ENCODE measurements around the gene THSD8.

THSD8 gene

GRCh38 chr19:12801466-12802266 lies at the start of gene THSD8, which contains the start of gene PRDX2:
Gene THSD8 (plus strand): TSS chr19:12802069. CDS start chr19:12802072, 3 bp downstream.
Gene PRDX2 (minus strand): TSS chr19:12801800. CDS start chr19:12801261, 539 bp downstream.
- peak; percentile 23 to 85 for DNase-seq

GRCh38 chr19:12754465-12755196 lies 47.2 kb upstream of the THSD8 start:
- no peak for DNase-seq

- DNase-seq: no peak
Measured at GRCh38 chr19:12756150-12756883, 45.6 kb upstream of the THSD8 start.

- peak in 1 of 2 experiments; percentile 60 for DNase-seq
Measured at GRCh38 chr19:12757544-12758274, 44.2 kb upstream of the THSD8 start.

GRCh38 chr19:12759686-12760085 lies 42.2 kb upstream of the THSD8 start:
- no peak for DNase-seq

DNA sequence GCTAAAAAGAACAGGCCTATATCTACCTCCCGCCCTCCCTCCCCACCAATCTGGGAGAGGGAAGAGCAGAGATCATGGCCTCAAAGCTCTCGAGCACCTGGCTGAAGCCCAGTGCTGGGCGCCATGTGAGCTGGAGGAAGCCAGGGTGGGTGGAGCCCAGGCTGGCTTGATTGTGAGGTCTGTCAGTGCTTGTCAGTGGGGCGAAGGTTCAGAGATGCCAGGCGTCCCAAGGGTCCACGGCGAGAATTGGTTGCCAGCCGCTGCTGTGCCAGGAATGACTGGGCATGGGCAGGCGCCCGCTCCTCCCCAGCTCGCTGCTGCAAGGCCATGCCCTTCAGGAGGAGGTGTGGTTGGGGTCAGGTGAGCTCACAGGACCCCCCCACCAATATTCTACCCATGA lies 38.8 kb upstream of the THSD8 start:
- no peak for DNase-seq

DNA sequence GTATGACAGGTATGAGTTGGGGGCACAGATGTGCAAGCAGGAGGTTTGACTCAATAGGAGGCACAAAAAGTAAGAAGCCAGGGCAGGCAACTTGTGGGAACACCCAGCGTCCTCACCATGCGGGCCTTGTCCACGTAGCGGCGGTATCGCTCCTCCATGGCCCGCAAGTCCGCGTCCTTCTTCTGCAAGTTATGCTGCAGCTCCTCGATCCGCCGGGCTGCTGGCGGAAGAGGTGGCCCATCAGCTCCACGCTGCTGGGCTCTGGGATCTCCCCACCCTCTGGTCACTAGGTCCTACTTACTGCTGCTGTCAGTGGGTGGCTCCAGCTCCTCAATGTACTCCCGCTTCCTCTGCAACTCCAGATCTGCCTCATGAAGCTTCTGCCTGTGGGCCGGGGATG lies 37.2 kb upstream of the THSD8 start:
- no peak for DNase-seq

- peak; percentile 64 to 82 for DNase-seq
Measured at GRCh38 chr19:12766051-12766521, 35.8 kb upstream of the THSD8 start.

DNA sequence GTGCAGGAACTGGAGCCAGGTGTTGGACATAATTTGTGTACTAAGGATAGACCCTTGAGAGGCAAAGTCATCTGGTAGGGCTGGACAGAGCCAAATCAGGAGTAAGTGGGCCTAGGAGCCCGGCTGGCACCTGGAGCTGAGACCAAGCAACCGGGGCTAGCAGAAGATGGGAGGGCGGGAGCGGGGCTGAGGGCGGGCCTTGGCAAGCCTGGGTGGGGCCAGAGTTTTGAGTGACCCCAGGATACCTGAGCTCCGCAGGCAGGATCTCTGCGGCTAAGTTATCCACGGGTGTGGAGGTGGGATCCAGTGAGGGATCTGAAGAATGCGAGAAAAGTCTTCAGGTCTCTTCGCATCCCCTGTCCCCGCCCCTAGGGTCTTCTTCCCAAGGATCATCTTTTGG lies 34.7 kb upstream of the THSD8 start:
- no peak for DNase-seq

GRCh38 chr19:12767666-12768065 lies 34.2 kb upstream of the THSD8 start:
- no peak for DNase-seq

DNA sequence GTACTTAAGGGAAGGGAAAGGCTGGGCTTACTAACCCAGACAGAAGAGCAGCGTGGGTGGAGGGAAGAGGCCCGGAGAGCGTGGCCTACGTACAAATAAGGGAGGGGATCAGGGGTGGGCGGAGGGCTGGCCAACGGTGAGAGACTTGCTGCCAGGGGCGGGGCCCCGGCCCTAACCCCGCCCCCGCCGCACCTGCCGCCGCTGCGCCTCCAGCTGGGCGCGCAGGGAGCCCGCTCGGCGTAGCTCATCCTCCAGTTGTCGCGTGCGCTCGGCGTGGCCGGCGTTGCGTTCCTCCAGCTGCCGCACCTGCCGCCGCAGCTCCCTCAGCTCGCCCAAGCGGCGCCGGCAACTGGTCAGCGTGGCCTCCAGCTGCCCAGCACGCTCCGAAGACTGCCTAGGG lies 32.2 kb upstream of the THSD8 start:
- DNase-seq: no peak

DNA sequence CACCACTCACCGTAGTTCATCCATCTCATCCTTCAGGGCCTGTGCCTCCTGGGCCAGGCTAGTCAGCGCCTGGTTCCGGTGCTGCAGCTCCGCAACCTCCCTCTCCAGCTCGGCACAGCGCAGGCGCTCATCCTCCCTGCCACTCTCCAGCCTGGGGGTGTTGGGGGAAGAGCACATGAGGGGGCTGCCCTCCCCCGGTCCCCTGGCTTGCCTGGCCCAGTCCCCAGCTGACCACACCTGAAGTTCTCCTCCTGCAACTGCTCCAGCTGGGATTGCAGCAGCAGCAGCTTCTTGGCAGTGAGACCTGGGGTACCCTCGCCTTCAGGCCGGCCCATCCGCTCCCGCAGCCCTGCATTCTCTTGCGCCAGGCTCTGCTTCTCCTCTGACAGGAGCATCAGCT lies 30.9 kb upstream of the THSD8 start:
- no peak for DNase-seq

GRCh38 chr19:12772323-12772722 lies 29.5 kb upstream of the THSD8 start:
- no peak for DNase-seq

DNA sequence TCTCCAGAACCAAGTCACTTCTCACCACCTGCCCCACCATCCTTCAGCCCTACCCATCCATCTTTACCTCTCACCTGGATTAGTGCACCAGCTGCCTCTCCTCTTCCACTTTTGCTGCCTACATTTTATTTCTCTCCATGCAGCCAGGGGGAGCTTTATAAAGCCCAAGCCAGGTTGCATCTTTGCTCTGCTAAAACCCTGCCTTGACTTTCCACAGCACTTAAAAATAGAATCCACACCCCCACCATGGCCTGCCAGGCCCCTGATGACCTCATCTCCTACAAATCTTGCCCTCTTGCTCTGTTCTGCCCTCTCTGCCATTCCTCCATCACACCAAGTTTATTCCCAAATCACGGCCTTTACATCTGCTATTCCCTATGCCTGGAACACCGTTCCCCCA lies 28.3 kb upstream of the THSD8 start:
- no peak for DNase-seq

- no peak for DNase-seq
Measured at GRCh38 chr19:12774588-12775555, 27.0 kb upstream of the THSD8 start, which contains the start of gene HOOK2. Gene HOOK2 (minus strand): TSS chr19:12775552. CDS start chr19:12775449, 103 bp downstream.

DNA sequence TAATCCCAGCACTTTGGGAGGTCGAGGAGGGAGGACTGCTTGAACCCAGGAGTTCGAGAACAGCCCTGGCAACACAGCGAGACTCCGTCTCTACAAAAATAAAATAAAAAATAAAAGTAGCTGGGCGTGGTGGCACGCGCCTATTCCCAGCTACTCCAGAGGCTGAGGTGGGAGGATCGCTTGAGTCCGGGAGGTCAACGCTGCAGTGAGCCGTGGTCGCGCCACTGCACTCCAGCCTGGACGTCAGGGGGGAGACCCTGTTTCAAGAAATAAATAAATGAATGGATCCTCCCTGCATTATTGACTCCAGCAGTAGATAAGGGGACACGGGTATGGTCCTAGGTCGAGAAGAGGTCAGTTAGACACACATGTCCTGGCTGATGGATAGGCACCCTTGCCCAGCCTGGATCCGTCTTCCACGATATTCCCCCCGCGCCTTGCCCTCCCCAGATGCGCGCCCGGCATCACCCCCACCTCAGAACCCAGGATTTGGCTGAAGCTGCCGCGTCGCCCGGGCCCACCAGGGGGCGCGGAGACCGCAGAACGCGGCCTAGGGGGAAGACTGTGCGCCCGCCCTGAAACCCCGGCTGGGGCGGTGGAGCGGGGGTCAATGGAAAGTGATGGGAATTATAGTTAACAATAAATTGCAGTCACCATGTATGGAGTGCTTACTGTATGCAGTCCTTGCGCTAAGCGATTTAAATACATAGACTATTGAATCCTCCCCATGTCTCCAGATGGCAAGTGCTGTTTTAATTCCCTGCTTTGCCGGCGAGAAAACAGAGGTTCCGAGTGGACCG lies 24.5 kb upstream of the THSD8 start:
- peak; percentile 69 to 87 for DNase-seq

DNA sequence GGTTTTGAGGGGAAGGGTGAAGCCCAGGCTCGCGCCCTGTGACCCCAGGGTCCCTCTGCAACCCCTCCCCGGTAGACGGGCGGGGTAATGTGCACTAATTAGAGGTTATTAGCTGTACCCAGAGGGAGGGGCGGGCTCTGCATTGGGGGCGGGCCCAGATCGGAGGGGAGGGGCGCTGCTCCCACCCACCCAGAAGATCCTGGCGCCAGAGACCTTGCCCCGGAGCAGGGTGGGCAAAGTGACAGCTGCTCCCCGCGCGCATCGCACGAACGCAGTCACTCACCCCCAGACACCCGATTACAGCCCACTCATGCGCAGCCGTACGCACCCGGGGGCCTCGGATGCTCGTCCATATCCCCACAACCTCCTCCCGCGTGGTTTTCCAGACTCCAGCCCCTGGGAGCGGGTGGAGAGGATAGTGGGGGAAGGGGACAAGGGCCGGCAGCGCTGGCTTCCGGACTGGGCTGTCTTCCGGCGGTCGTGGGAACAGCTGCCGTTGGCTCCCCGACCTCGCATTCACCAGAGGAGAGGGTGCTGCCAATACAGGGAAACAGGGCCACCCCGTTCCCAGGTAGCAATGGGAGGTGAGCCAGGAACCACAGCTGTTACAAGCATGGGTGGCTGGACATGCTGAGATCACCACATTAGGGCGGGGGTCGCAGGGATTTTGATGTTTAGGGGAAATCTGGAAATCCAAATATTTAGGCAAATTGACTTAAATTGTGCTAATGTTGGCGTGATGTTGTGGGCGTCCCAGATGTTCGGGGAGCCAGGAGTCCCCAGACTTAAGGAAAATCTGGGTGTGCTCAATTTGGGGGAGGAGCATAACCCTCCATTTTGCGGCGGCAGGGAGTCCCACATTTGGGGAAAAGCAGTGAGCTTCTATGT lies 23.6 kb upstream of the THSD8 start:
- peak; percentile 63 to 85 for DNase-seq

DNA sequence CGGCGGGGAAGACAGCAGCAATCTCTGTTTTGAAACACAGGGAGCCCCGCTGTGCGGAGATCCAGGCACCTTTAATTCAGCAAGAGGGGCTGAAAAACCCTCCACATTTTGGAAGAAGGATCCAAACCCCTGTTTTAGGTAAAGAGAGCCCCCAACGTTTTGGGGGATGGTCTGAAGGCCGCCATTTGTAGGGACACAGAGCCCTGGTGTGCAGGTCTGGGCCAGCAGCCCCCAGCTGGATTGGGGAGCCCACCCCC lies 23.0 kb upstream of the THSD8 start:
- no peak for DNase-seq

GRCh38 chr19:12779162-12779993 lies 22.5 kb upstream of the THSD8 start:
- peak in 1 of 2 experiments; percentile 50 for DNase-seq

All from NCI-H446 (cell line).